Measurements from ENCODE around the gene WLS. TPM values are rescaled to one million over a fixed set of nuclear protein-coding genes. Genes with fewer than 3 reads are reported as not detected.
"Not testable (repeated sequence)": the region's sequence is repeated elsewhere in the genome, so short reads cannot be mapped to it uniquely, and the experiment has no call there.

WLS gene
- total and polyA plus RNA-seq, 4 experiments from 2014 or later = not detected

- Histone ChIP-seq H3K27me3 (ENCODE audit: insufficient read depth, low read length) (no peaks in the 10 kb centered on the region), H3K36me3 (ENCODE audit: insufficient read depth, low read length) (no peaks in the 10 kb centered on the region), H3K9me3 (ENCODE audit: control insufficient read depth in 1 of 2, low read length in 2 of 2) (no peaks in the 10 kb centered on the region), H3K27ac (ENCODE audit: low read depth, low read length) (no peak overlapping the region), H3K4me3 (ENCODE audit: low read length in 2 of 2) (no peak overlapping the region), H3K4me1 (ENCODE audit: insufficient read depth, low read length) (no peaks in the 10 kb centered on the region)
- H3K36me3 Mint-ChIP-seq = no peaks in the 10 kb centered on the region
- no peaks in the 10 kb centered on the region for H3K27me3 Mint-ChIP-seq
- H3K9me3 Mint-ChIP-seq = peaks cover 0 to 7% (median 0%) of the 10 kb centered on the region in 8 donors
- intact Hi-C loops (cut with micrococcal nuclease) = no loop called here
- H3K27ac Mint-ChIP-seq = no peak overlapping the region
- CTCF ChIA-PET (ENCODE audit: partially characterized antibody) = no interaction called here
- H3K4me3 Mint-ChIP-seq = no peak overlapping the region
- no peak for DNase-seq
- no peaks in the 10 kb centered on the region for H3K4me1 Mint-ChIP-seq
- POLR2A ChIA-PET (ENCODE audit: partially characterized antibody) = no interaction called here
Measured at GRCh38 chr1:68270951-68271350, 38.6 kb upstream of the WLS start.

DNA sequence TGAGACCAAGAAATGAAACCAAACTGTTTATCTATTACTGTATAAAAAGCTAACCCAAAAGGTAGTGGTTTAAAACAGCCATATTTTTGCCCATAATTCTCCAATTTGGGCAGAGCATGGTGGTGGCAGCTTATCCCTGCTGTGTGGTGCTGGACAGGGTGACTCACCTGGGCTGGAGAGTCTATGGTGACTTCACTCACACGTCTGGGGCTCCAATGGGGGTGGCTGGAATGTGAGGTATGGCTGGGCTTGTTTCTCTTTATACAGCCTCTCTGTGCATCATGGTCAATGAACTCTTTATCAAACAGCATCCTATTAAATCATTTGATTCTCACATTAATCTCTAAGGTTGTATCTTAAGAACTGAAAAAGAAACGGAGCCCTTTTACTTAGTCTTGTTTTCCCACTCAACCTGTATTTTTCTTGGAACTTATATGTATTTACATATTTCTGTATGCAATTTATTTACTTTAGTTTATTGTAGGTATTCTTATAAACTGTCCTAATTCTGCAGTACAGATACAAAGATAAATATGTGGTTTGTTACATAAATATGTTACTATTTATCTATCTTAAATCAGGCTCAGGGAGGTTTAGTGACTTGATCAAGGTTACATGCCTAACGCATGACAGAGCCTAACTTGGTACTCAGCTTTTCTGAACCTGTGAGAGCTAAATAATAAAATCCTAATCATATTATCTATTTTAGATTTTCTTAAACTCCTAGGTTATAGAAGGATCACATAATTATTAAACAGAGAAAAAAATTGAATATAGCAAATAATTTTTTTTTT, 37.5 kb upstream of the WLS start:
- Mint-ChIP-seq H3K27ac (no peak overlapping the region), H3K4me3 (no peak overlapping the region), H3K27me3 (no peaks in the 10 kb centered on the region), H3K4me1 (no peaks in the 10 kb centered on the region), H3K9me3 (peaks cover 0 to 7% (median 0%) of the 10 kb centered on the region in 8 donors), H3K36me3 (no peaks in the 10 kb centered on the region)
- H3K9me3 ChIP-seq (ENCODE audit: control insufficient read depth in 1 of 2, low read length in 2 of 2) = no peaks in the 10 kb centered on the region
- ChIA-PET CTCF (ENCODE audit: partially characterized antibody) (no interaction called here), POLR2A (ENCODE audit: partially characterized antibody) (no interaction called here)
- intact Hi-C loops (cut with micrococcal nuclease) = no loop called here
- H3K4me1 ChIP-seq (ENCODE audit: insufficient read depth, low read length) = no peaks in the 10 kb centered on the region
- no peak for DNase-seq
- no peaks in the 10 kb centered on the region for H3K27me3 ChIP-seq (ENCODE audit: insufficient read depth, low read length)
- no peak overlapping the region for H3K27ac ChIP-seq (ENCODE audit: low read depth, low read length)
- no peaks in the 10 kb centered on the region for H3K36me3 ChIP-seq (ENCODE audit: insufficient read depth, low read length)
- no peak overlapping the region for H3K4me3 ChIP-seq (ENCODE audit: low read length in 2 of 2)

DNA sequence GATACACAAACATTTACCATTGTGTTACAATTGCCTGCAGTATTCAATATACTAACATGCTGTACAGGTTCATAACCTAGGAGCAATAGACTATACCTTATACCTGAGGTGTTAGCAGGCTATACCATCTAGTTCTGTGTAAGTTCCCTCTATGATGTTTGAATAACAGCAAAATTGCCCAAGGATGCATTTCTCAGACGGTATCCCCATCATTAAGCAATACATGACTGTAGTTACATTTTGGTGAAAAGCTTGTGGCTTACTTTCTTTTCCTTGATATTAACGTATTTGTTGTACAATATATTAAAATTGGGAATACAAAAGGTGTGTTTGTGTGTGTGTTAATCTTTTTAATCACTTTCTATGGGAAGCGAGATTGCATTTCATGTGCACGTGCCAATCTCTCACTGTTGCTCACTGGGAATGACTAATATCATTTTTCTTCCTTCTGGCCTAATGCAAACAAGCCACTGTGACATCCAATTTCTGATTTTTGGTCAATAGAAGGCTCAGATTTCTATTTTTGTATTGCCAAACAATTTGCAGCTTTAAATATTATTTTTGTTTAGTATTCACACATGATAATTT, 36.7 kb upstream of the WLS start:
- Mint-ChIP-seq H3K27ac (no peak overlapping the region), H3K4me3 (no peak overlapping the region), H3K27me3 (no peaks in the 10 kb centered on the region), H3K4me1 (no peaks in the 10 kb centered on the region), H3K9me3 (peaks cover 0 to 7% (median 0%) of the 10 kb centered on the region in 8 donors), H3K36me3 (no peaks in the 10 kb centered on the region)
- Histone ChIP-seq H3K36me3 (ENCODE audit: insufficient read depth, low read length) (no peaks in the 10 kb centered on the region), H3K9me3 (ENCODE audit: control insufficient read depth in 1 of 2, low read length in 2 of 2) (no peaks in the 10 kb centered on the region), H3K4me1 (ENCODE audit: insufficient read depth, low read length) (no peaks in the 10 kb centered on the region), H3K4me3 (ENCODE audit: low read length in 2 of 2) (no peak overlapping the region), H3K27me3 (ENCODE audit: insufficient read depth, low read length) (no peaks in the 10 kb centered on the region), H3K27ac (ENCODE audit: low read depth, low read length) (no peak overlapping the region)
- ChIA-PET CTCF (ENCODE audit: partially characterized antibody) (no interaction called here), POLR2A (ENCODE audit: partially characterized antibody) (no interaction called here)
- DNase-seq = no peak
- intact Hi-C loops (cut with micrococcal nuclease) = no loop called here

GRCh38 chr1:68256824-68257223, 24.5 kb upstream of the WLS start:
- H3K36me3 Mint-ChIP-seq; DNase-seq; H3K4me3 Mint-ChIP-seq; POLR2A ChIA-PET (ENCODE audit: partially characterized antibody); H3K4me1 Mint-ChIP-seq; H3K27me3 ChIP-seq (ENCODE audit: insufficient read depth, low read length); H3K36me3 ChIP-seq (ENCODE audit: insufficient read depth, low read length); H3K27ac Mint-ChIP-seq; H3K27me3 Mint-ChIP-seq; H3K9me3 ChIP-seq (ENCODE audit: control insufficient read depth in 1 of 2, low read length in 2 of 2); intact Hi-C loops (cut with micrococcal nuclease); H3K4me1 ChIP-seq (ENCODE audit: insufficient read depth, low read length); CTCF ChIA-PET (ENCODE audit: partially characterized antibody); H3K4me3 ChIP-seq (ENCODE audit: low read length in 2 of 2); H3K27ac ChIP-seq (ENCODE audit: low read depth, low read length); H3K9me3 Mint-ChIP-seq: not testable (repeated sequence)

DNA sequence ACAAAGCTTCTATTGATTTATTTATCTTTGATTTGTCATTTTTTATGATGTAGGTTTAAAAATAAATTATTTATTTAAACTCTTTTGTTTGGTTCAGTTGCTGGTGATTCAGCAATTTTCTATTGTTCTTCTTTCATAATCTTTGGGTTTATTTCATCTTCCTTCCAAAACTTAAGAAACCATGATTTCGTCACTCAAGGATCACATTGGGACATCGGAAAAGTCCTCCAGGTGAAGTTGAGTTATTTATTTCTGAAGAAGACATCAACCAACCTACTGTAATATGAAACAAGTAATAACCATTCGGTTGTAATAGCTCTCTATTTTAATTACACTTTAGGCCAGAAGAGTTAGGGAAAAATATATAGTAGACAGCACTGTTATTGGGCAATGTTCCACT, 23.0 kb upstream of the WLS start:
- no peak overlapping the region for H3K27ac ChIP-seq (ENCODE audit: low read depth, low read length)
- H3K4me1 ChIP-seq (ENCODE audit: insufficient read depth, low read length) = no peaks in the 10 kb centered on the region
- Mint-ChIP-seq H3K27ac (no peak overlapping the region), H3K36me3 (no peaks in the 10 kb centered on the region), H3K4me1 (no peaks in the 10 kb centered on the region), H3K27me3 (peaks cover 0 to 1% of the 10 kb centered on the region in 2 donors), H3K9me3 (peaks cover 0 to 10% (median 4%) of the 10 kb centered on the region in 8 donors), H3K4me3 (no peak overlapping the region)
- intact Hi-C loops (cut with micrococcal nuclease) = no loop called here
- H3K9me3 ChIP-seq (ENCODE audit: control insufficient read depth in 1 of 2, low read length in 2 of 2) = no peaks in the 10 kb centered on the region
- ChIA-PET CTCF (ENCODE audit: partially characterized antibody) (no interaction called here), POLR2A (ENCODE audit: partially characterized antibody) (no interaction called here)
- no peak overlapping the region for H3K4me3 ChIP-seq (ENCODE audit: low read length in 2 of 2)
- no peaks in the 10 kb centered on the region for H3K27me3 ChIP-seq (ENCODE audit: insufficient read depth, low read length)
- DNase-seq = no peak
- H3K36me3 ChIP-seq (ENCODE audit: insufficient read depth, low read length) = no peaks in the 10 kb centered on the region

GRCh38 chr1:68254667-68255226, 22.4 kb upstream of the WLS start:
- DNase-seq = no peak
- Histone ChIP-seq H3K27ac (ENCODE audit: low read depth, low read length) (no peak overlapping the region), H3K36me3 (ENCODE audit: insufficient read depth, low read length) (no peaks in the 10 kb centered on the region), H3K27me3 (ENCODE audit: insufficient read depth, low read length) (no peaks in the 10 kb centered on the region), H3K9me3 (ENCODE audit: control insufficient read depth in 1 of 2, low read length in 2 of 2) (no peaks in the 10 kb centered on the region), H3K4me1 (ENCODE audit: insufficient read depth, low read length) (no peaks in the 10 kb centered on the region), H3K4me3 (ENCODE audit: low read length in 2 of 2) (no peak overlapping the region)
- no peaks in the 10 kb centered on the region for H3K36me3 Mint-ChIP-seq
- POLR2A ChIA-PET (ENCODE audit: partially characterized antibody) = no interaction called here
- H3K27me3 Mint-ChIP-seq = peaks cover 0 to 1% of the 10 kb centered on the region in 2 donors
- no peaks in the 10 kb centered on the region for H3K4me1 Mint-ChIP-seq
- H3K9me3 Mint-ChIP-seq = peaks cover 0 to 13% (median 4%) of the 10 kb centered on the region in 8 donors
- intact Hi-C loops (cut with micrococcal nuclease) = no loop called here
- CTCF ChIA-PET (ENCODE audit: partially characterized antibody) = no interaction called here
- no peak overlapping the region for H3K27ac Mint-ChIP-seq
- no peak overlapping the region for H3K4me3 Mint-ChIP-seq

- no peak overlapping the region for H3K27ac Mint-ChIP-seq
- peaks cover 8% of the 10 kb centered on the region for H3K27me3 ChIP-seq (ENCODE audit: insufficient read depth, low read length)
Measured at GRCh38 chr1:68237040-68237439, 4.7 kb upstream of the WLS start.

More at GRCh38 chr1:68237040-68237439, 4.7 kb upstream of the WLS start:
- Mint-ChIP-seq H3K9me3 (peaks cover 0 to 10% (median 5%) of the 10 kb centered on the region in 8 donors), H3K27me3 (peaks cover 17 to 23% of the 10 kb centered on the region in 2 donors), H3K36me3 (no peaks in the 10 kb centered on the region), H3K4me3 (no peak overlapping the region), H3K4me1 (peaks cover 4 to 14% (median 5%) of the 10 kb centered on the region in 4 donors)
- H3K9me3 ChIP-seq (ENCODE audit: control insufficient read depth in 1 of 2, low read length in 2 of 2) = no peaks in the 10 kb centered on the region
- CTCF ChIA-PET (ENCODE audit: partially characterized antibody) = no interaction called here
- H3K4me3 ChIP-seq (ENCODE audit: low read length in 2 of 2) = no peak overlapping the region
- H3K36me3 ChIP-seq (ENCODE audit: insufficient read depth, low read length) = no peaks in the 10 kb centered on the region
- H3K27ac ChIP-seq (ENCODE audit: low read depth, low read length) = no peak overlapping the region
- H3K4me1 ChIP-seq (ENCODE audit: insufficient read depth, low read length) = no peaks in the 10 kb centered on the region
- intact Hi-C loops (cut with micrococcal nuclease) = no loop called here
- DNase-seq = no peak
- POLR2A ChIA-PET (ENCODE audit: partially characterized antibody) = no interaction called here

Data from CD4-positive, alpha-beta memory T cell (primary cell).